Stimulated activated CD4-positive, alpha-beta T cell treated with anti-CD3 and anti-CD28 coated beads, TNF-alpha, amount 100 ng/mL, for 4 hours (primary cell): ENCODE measurements around the gene FXN.
"Not testable (repeated sequence)": the region's sequence is repeated elsewhere in the genome, so short reads cannot be mapped to it uniquely, and the experiment has no call there.

Experiments used
- DNase-seq, 3 experiments: peaks; one replicate each; pipeline ENCODE4 v3.0.0-alpha.2; 2020; ENCODE audit warnings: low read depth in 3 of 3

Gene FXN

DNA sequence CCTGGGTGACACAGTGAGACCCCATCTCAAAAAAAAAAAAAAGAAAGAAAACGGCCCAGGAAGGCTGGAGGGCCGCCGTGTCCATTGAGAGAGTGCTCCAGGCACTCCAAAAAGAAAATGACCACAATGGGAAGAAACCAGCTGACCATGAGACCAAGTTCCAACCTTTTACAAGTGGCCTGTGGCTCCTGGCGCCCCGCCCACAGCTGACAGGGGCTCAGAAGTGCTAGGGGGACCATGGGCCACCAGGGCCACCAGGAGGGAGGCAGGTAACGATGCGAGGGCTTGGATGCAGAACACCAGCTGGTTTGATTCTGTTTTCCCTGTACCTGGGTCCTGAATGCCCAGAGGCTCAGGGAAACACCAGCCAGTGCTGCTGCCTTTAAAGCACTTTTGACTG lies 34.6 kb downstream of the FXN start:
- no peak for DNase-seq

DNA sequence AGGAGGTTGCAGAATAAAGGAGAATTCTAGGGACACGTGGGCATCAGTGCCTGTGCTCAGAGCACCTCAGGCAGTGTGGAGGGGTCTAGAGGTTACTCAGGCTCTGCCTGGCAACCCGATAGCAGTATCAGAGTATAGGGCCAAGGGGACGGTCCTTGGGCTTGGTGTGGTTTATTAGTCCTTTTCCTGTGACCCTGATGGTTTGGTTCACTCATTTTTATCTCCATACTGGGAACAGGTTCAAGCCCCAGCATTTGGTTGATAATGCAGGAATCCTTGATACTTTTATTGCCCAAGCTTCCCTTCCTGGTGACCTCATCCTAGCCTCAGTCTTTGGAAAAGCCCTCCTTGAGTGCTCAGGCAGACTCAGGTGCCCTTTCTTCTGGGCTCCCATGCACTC lies 35.5 kb downstream of the FXN start:
- DNase-seq: no peak

DNA sequence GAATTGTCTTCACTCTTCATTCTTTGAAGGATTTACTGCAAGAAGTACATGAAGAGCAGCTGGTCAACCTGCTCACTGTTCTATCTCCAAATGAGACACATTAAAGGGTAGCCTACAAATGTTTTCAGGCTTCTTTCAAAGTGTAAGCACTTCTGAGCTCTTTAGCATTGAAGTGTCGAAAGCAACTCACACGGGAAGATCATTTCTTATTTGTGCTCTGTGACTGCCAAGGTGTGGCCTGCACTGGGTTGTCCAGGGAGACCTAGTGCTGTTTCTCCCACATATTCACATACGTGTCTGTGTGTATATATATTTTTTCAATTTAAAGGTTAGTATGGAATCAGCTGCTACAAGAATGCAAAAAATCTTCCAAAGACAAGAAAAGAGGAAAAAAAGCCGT lies 37.6 kb downstream of the FXN start:
- DNase-seq: no peak

GRCh38 chr9:69074801-69075200 lies 39.2 kb downstream of the FXN start:
- no peak for DNase-seq

GRCh38 chr9:69076550-69076949 lies 41.0 kb downstream of the FXN start:
- DNase-seq: no peak

DNA sequence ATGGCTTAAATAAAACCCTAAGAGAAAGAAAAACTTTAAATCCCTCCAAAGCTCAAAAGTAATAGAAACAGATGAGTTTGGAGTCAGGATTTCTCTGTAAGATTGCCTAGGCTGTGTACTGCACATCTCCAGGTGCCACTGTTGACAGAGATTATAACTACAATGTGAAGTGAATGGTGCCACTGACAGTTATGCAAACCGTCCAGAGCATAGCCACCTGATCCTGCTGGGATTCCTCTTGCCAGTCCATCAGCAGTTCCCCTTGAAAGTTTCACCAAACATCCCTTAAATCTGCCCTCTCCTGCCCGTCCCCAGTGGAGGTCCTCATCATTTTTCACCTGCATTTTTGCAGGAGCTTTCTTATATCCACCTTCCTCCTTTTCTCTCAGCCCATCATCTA lies 42.5 kb downstream of the FXN start:
- no peak for DNase-seq

- no peak for DNase-seq
These were observed 43.0 kb downstream of the FXN start for GRCh38 chr9:69078581-69078980.

DNA sequence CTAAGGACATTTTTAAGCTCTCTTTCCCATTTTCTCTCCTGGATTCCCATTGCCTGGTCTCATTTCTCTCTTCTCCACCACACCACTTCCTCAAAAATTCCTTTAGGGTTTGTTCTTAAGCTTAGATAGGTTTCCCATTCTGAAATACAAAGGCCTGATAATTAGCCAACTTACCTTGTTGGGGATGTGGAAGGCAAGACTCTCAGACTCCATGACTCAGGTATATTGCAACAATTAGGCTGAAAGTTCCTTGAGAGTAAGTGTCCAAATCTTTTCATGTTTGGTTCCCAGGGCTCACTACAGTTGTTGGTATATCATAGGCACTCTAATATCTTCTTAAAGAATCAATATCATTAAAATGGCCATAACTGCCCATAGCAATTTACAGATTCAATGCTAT lies 43.6 kb downstream of the FXN start:
- DNase-seq: no peak

DNA sequence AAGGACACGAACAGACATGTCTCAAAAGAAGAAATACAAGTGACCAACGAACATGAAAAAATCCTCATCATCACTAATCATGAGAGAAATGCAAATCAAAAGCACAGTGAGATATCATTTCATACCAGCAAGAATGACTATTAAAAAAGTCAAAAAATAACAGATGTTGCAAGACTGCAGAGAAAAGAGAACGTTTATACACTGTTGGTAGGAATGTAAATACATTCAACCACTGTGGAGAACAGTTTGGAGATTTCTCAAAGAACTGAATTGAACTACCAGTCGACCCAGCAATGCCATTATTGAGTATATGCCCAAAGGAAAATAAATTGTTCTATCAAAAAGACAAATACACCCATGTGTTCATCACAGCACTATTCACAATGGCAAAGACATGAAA lies 45.7 kb downstream of the FXN start:
- no peak for DNase-seq

- no peak for DNase-seq
These were observed 47.8 kb downstream of the FXN start for GRCh38 chr9:69083321-69083720.

DNA sequence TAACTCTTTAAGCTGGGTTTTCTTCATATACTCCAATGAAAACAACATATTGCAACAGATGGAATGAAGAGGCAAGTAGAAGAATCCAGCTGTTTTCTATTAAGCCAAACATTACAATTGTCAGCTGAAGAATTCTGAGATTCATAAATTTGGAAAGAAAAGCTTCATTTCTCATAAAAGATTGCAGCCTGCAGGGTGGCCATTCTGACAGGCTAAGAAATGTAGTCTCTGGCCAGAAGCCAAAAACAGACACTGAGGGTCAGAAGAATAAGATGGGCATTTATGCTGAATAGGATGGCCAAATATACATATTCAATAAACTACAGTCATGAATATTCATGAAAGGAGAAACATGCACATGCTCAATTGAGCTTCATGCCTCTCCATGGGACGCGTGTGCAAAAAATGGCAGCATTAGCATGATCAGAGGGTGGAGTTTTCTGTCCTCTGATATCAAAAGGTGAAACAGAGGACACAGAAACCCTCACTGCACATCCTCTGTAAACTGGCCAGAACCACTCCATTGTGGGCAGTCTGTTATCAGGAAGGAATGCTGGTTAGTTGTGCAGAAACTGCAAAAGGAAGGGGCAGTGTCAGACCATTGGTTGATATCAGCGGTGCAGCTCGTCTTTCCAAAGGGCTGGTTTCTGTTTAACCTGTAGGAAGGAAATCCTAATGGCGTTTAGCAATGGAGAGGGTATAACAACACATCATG lies 50.2 kb downstream of the FXN start:
- DNase-seq: no peak

- DNase-seq: no peak
These were observed 50.8 kb downstream of the FXN start for GRCh38 chr9:69086312-69086711.

DNA sequence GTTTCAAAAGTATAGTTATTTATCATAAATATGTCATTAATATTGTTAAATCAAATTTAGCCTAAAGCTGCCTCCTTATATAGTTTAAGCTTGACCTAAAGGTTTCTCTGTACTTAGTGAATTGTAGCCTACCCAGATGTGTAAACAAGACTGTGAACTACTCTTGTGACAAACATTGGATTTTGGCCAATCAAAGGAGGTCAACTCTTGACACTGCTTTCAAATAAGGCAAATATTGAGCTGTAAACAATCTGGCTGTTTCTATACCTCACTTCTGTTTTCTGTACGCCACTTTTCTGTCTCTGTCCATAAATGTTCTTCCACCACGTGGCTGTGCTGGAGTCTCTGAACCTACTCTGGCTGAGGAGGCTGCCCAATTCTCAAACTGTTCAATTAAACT lies 51.2 kb downstream of the FXN start:
- no peak for DNase-seq

DNA sequence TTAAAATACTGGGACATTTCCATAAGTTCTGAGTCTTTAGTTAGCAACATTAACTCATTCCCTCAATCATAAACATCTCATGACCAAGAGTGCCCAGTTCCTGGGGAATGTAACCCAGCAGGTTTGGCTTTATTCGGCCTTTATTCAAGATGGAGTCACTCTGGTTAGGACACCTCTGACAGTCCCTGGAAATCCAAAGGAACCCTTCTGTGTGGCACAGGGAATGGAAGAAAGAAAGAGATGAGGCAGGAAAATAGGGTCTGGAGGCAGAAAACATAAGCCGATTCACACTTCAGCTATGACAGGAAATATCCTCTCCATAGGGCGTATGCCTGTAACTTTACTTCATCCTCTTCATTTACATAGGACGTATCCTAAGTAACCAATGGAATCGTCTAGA lies 53.5 kb downstream of the FXN start:
- no peak for DNase-seq

DNA sequence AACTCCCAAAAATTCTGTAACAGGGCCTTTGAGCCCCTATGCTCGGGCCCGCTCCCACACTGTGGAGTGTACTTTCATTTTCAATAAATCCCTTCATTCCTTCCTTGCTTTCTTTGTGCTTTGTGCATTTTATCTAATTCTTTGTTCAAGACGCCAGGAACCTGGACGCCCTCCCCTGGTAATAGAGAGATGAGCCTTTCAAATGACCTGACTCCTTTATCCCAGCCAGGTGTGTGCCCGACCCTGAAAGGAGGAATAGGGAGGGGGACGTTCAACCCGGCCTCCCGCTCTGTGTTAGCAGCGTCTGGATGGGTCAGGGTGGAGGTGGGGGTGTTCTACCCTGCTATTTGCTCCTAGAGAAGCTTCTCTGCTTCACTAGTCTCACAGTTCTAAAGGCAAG lies 53.9 kb downstream of the FXN start:
- no peak for DNase-seq

- no peak for DNase-seq
These were observed 54.7 kb downstream of the FXN start for GRCh38 chr9:69090140-69090750.

GRCh38 chr9:69090946-69091345 lies 55.4 kb downstream of the FXN start:
- DNase-seq: no peak

GRCh38 chr9:69093471-69094103 lies 58.0 kb downstream of the FXN start:
- DNase-seq: no peak

DNA sequence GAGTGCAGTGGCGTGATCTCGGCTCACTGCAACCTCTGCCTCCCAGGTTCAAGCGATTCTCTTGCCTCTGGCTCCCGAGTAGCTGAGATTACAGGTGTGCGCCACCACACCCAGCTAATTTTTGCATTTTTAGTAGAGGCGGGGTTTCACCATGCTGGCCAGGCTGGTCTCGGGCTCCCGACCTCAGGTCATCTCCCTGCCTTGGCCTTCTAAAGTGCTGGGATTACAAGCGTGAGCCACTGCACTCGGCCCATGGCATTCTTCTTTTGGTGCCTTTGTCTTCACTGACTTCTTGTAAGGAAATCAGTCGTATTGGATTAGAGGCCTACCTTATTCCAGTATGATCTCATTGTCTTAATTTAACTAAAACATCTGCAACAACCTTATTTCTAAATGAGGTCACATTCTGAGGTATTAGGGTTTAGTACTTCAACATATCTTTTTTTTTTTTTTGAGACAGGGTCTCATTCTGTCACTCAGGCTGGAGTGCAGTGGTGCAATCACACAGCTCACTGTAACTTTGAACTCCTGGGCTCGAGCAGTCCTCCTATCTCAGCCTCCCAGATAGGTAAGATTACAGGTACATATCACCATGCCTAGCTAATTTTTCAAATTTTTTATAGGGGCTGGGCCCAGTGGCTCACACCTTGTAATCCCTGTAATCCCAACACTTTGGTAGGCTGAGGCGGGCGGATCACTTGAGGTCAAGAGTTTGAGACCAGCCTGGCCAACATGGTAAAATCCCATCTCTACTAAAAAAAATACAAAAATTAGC lies 59.0 kb downstream of the FXN start:
- DNase-seq: not testable (repeated sequence)

DNA sequence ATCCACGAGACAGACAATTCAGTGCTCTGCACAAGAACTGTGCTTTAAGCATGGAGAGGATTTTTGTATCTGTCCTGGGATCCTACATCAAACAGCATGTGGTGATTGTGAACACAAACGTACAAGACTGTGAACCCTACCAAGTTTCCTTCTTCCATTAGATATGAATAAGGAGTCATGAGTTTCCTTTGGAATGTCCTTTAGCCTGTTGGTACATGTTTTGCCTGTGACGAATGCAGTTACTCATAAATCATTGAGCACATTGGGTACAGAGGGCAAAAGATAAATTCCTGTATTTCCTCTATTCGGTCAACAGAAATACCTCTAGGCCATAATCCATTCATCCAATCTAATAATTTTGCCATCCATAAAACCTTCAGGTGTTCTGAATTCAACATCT lies 61.5 kb downstream of the FXN start:
- no peak for DNase-seq

DNA sequence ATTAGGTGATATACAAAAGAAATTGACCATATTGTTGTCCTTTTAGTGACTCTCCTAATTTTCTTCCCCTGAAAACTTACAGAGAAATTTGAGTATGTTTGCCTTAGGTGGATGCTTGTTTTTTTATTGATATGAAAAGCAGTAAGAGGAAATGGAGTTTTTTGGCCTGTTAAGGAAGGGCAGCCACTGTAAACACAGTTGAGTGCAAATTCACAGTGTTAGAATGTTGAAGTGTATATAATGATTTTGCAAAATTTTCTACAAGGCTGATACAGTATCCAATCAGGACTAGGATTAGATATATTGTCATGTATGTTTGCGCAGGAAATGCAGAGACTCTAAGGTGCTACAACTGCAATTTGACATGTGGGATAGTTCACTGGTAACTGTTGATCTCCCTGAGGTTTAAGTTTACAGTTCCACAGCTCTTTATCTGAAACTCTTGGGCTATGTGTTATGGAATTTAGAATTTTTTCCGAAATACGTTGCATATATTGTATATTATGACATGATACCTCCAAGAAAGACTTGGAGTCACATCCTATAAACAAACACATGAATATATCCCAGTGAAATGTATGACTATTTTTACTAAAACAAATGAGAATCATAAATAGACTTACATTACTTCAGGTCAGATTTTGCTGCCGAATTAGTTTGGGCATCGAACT lies 62.5 kb downstream of the FXN start:
- no peak for DNase-seq

DNA sequence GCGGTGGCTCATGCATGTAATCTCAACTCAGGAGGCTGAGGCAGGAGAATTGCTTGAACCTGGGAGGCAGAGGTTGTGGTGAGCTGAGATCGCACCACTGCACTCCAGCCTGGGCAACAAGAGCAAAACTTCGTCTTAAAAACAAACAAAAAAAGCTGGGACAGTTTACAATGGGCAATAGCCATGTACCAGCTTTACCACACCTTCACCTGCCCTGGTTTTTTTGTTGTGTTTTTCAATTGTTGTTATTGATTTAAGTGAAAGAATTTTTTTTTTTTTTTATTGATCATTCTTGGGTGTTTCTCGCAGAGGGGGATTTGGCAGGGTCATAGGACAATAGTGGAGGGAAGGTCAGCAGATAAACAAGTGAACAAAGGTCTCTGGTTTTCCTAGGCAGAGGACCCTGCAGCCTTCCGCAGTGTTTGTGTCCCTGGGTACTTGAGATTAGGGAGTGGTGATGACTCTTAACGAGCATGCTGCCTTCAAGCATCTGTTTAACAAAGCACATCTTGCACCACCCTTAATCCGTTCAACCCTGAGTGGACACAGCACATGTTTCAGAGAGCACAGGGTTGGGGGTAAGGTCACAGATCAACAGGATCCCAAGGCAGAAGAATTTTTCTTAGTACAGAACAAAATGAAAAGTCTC lies 67.9 kb downstream of the FXN start:
- DNase-seq: not testable (repeated sequence)
